CD14-positive monocyte (primary cell): Measurements from ENCODE around the gene HIVEP3. TPM values are rescaled to one million over a fixed set of nuclear protein-coding genes. Genes with fewer than 3 reads are reported as not detected.
A peak's percentile ranks its signal among the peaks of the same experiment; 100 is the strongest.

Experiments
- DNase-seq, 3 donors: peaks; one replicate each; pipeline ENCODE4 v3.0.0-alpha.2; 2011 to 2022
- H2AFZ ChIP-seq: 2 replicates; pipeline ENCODE4 v1.6.0; 2012; ENCODE audit warnings: mild to moderate bottlenecking, low read depth, low read length, inconsistent platforms; ENCODE audit not compliant: insufficient read depth, poor library complexity, severe bottlenecking
- H3K27ac ChIP-seq, 2 donors: 1 replicate in 1 of 2; 2 replicates in 1 of 2; pipeline ENCODE4 v1.5.1; 2012 to 2013; ENCODE audit warnings: low read length in 2 of 2, control low read depth in 1 of 2, inconsistent platforms in 1 of 2, low read depth in 1 of 2, mild to moderate bottlenecking in 1 of 2
- H3K27me3 ChIP-seq, 2 donors: one replicate each; pipeline versions ENCODE4 v1.6.0 to v1.6.1; 2011 to 2013; ENCODE audit warnings: low read length in 2 of 2; ENCODE audit not compliant: control insufficient read depth in 2 of 2, insufficient read depth in 2 of 2
- H3K36me3 ChIP-seq, 2 donors: replicated peaks in 1 of 2; 1 replicate in 1 of 2; 2 replicates in 1 of 2; pipeline versions ENCODE4 v1.5.1 to v1.6.1; 2012 to 2013; ENCODE audit warnings: low read length in 2 of 2, control low read depth in 1 of 2, inconsistent platforms in 1 of 2, mild to moderate bottlenecking in 1 of 2; ENCODE audit not compliant: insufficient read depth in 2 of 2, control insufficient read depth in 1 of 2
- H3K4me1 ChIP-seq, 2 donors: 1 replicate in 1 of 2; 2 replicates in 1 of 2; pipeline versions ENCODE4 v1.5.1 to v1.6.1; 2012 to 2013; ENCODE audit warnings: low read length in 2 of 2, control low read depth in 1 of 2, inconsistent platforms in 1 of 2, mild to moderate bottlenecking in 1 of 2, moderate library complexity in 1 of 2; ENCODE audit not compliant: insufficient read depth in 2 of 2, control insufficient read depth in 1 of 2
- H3K4me2 ChIP-seq: replicated peaks from 2 replicates; pipeline ENCODE3; 2012; ENCODE audit warnings: low read length, moderate library complexity, mild to moderate bottlenecking; ENCODE audit not compliant: poor library complexity, severe bottlenecking; ENCODE audit errors: extremely low read depth
- H3K4me3 ChIP-seq, 3 experiments: fragments of 200-600 bp in 1 of 3; sonication (generic) in 1 of 3; replicated peaks in 1 of 3; 1 replicate in 2 of 3; 2 replicates in 1 of 3; pipeline ENCODE4 v1.5.1; 2011 to 2013; ENCODE audit warnings: low read length in 3 of 3, mild to moderate bottlenecking in 3 of 3, control low read depth in 2 of 3, low read depth in 2 of 3, inconsistent platforms in 1 of 3, moderate library complexity in 1 of 3
- H3K79me2 ChIP-seq: 2 replicates; pipeline ENCODE4 v1.6.0; 2012; ENCODE audit warnings: mild to moderate bottlenecking, control low read depth, inconsistent platforms, low read length, moderate library complexity; ENCODE audit not compliant: insufficient read depth
- H3K9ac ChIP-seq: 2 replicates; pipeline ENCODE4 v1.6.0; 2017; ENCODE audit warnings: low read length, mild to moderate bottlenecking; ENCODE audit not compliant: insufficient read depth, poor library complexity, severe bottlenecking
- H3K9me3 ChIP-seq, 2 donors: replicated peaks in 1 of 2; 1 replicate in 1 of 2; 2 replicates in 1 of 2; pipeline versions ENCODE4 v1.5.1 to v1.6.1; 2012 to 2013; ENCODE audit warnings: low read length in 2 of 2, control low read depth in 1 of 2; ENCODE audit not compliant: control insufficient read depth in 1 of 2, insufficient read depth in 1 of 2
- H4K20me1 ChIP-seq: 2 replicates; pipeline ENCODE4 v1.6.0; 2012; ENCODE audit warnings: mild to moderate bottlenecking, low read length, control low read depth, moderate library complexity; ENCODE audit not compliant: insufficient read depth
- H3K27ac Mint-ChIP-seq, 7 donors: one replicate each; pipeline ENCODE4 v1.8.0; 2020; ENCODE audit warnings: mild to moderate bottlenecking in 7 of 7, mixed read lengths in 7 of 7, moderate library complexity in 6 of 7, inconsistent platforms in 2 of 7
- H3K27me3 Mint-ChIP-seq, 3 donors: one replicate each; pipeline ENCODE4 v1.8.0; 2021 to 2022; ENCODE audit warnings: low read depth in 3 of 3, mild to moderate bottlenecking in 3 of 3, mixed read lengths in 3 of 3, moderate library complexity in 3 of 3, inconsistent platforms in 1 of 3
- H3K36me3 Mint-ChIP-seq, 2 donors: one replicate each; pipeline ENCODE4 v1.8.0; 2020; ENCODE audit warnings: mixed read lengths in 2 of 2, inconsistent platforms in 1 of 2, mild to moderate bottlenecking in 1 of 2
- H3K4me1 Mint-ChIP-seq: one replicate; pipeline ENCODE4 v1.8.0; 2020; ENCODE audit warnings: mild to moderate bottlenecking, mixed read lengths
- H3K4me3 Mint-ChIP-seq, 2 donors: one replicate each; pipeline ENCODE4 v1.8.0; 2020; ENCODE audit warnings: mild to moderate bottlenecking in 2 of 2, mixed read lengths in 2 of 2, moderate library complexity in 1 of 2
- H3K9me3 Mint-ChIP-seq, 7 donors: one replicate each; pipeline ENCODE4 v1.8.0; 2020 to 2022; ENCODE audit warnings: mixed read lengths in 7 of 7, mild to moderate bottlenecking in 6 of 7, moderate library complexity in 6 of 7, inconsistent platforms in 2 of 7
- WGBS: methylation state at CpG from one replicate; pipeline ENCODE4 v1.1.5; 2013; ENCODE audit warnings: missing lambda C conversion rate; ENCODE audit not compliant: insufficient coverage; 5-methylcytosine and 5-hydroxymethylcytosine counted together
- intact Hi-C, 2 donors: fragments of 100-400 bp; cut with micrococcal nuclease; formaldehyde crosslinking; loops; one replicate each; pipeline versions ENCODE4 v1.15.0 to v1.15.1; 2023
- polyA plus RNA-seq, 3 donors: library from polyadenylated mRNA; depleted of rRNA in 1 of 3; unstranded in 2 of 3; stranded (reverse) in 1 of 3; fragments of 300-500 nt in 2 of 3; fragments of >200 nt in 1 of 3; fragmentation: Illumina TruSeq in 2 of 3; gene quantifications; 1 replicate in 2 of 3; 2 replicates in 1 of 3; pipeline ENCODE4 v1.2.3, GENCODE V29; 2012 to 2021
- TF ChIP-seq, protein P1 (sequence below): fragments of 200-600 bp; IDR thresholded peaks from one replicate; pipeline ENCODE4 v1.8.0; 2022; ENCODE audit warnings: antibody characterized with exemption, mild to moderate bottlenecking

Gene HIVEP3
- polyA plus RNA-seq, 3 donors: 1.2 to 3.7 (median 1.8) TPM

DNA sequence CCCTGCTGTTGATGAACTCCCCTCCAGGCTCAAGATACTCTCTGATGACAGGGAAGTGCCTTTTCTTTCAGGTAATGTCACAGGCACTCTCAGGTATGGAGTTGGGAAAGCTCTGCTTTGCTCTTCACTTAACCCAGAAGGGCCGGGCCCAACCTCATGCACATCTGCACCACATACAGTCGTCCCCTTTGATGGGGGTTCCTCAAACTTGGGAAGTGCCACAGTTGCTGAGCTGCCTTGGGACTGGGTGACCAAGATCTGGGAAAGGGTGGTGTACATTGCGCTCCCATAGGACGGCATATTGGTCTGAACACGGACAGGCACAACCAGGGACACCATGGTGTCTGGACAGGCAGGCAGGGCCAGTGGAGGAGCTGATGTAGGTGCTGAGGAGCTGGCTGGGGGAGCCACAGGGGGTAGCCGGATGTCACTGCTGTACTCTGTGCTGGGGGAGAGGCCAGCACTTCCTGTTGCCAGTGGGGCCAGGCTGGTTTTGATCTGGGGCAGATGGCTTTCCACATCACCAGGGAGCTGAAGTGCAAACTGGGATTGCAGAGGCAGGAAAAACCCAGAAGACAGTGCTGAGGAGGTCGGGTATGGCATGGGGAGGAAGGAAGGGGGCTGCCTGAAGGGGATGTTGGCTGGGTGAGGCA, 338.1 kb downstream of the HIVEP3 start:
- WGBS: 69% methylated on average over 4 of the region's 7 CpGs
- Mint-ChIP-seq H3K27ac (peak overlapping the region in 3 of 7 donors; percentile 12 to 51 (median 51)), H3K27me3 (peaks cover 0 to 5% (median 0%) of the 10 kb centered on the region in 3 donors), H3K9me3 (peaks cover 0 to 5% (median 0%) of the 10 kb centered on the region in 7 donors), H3K4me3 (no peak overlapping the region), H3K4me1 (peaks cover 20% of the 10 kb centered on the region), H3K36me3 (peaks cover 51 to 59% of the 10 kb centered on the region in 2 donors)
- H3K4me2 ChIP-seq: no peak overlapping the region
- H3K27me3 ChIP-seq: no peaks in the 10 kb centered on the region
- no peak overlapping the region for H2AFZ ChIP-seq
- no peaks in the 10 kb centered on the region for H3K79me2 ChIP-seq
- H3K36me3 ChIP-seq: peaks cover 14 to 50% of the 10 kb centered on the region in 2 donors
- intact Hi-C loops: no loop called here
- TF ChIP-seq, protein P1, sequence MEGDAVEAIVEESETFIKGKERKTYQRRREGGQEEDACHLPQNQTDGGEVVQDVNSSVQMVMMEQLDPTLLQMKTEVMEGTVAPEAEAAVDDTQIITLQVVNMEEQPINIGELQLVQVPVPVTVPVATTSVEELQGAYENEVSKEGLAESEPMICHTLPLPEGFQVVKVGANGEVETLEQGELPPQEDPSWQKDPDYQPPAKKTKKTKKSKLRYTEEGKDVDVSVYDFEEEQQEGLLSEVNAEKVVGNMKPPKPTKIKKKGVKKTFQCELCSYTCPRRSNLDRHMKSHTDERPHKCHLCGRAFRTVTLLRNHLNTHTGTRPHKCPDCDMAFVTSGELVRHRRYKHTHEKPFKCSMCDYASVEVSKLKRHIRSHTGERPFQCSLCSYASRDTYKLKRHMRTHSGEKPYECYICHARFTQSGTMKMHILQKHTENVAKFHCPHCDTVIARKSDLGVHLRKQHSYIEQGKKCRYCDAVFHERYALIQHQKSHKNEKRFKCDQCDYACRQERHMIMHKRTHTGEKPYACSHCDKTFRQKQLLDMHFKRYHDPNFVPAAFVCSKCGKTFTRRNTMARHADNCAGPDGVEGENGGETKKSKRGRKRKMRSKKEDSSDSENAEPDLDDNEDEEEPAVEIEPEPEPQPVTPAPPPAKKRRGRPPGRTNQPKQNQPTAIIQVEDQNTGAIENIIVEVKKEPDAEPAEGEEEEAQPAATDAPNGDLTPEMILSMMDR: no peak
- peaks cover 29% of the 10 kb centered on the region for H4K20me1 ChIP-seq
- H3K4me1 ChIP-seq: peaks cover 4 to 11% of the 10 kb centered on the region in 2 donors
- no peak overlapping the region for H3K4me3 ChIP-seq
- H3K9ac ChIP-seq: no peak overlapping the region
- no peak for DNase-seq
- no peaks in the 10 kb centered on the region for H3K9me3 ChIP-seq
- H3K27ac ChIP-seq: no peak overlapping the region

DNA sequence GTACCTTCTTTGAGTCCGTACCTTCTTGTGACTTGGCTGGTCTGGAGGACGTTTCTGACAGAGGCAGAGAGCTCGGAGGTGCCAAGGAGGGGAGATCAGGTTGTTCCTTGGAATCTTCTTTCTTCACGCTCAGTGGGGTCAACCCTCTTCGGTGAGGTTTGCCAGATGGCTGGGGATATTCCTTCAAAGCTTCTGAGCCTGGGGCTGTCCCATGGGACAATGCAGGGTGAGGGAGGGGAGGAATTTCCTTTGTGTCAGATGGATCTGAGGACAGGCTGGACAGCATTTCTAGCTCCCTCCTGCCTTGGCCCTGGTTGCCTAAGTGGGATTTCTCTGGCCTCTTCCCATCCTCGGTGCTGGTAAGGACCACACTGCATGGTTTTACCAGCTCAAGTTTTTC, 338.7 kb downstream of the HIVEP3 start:
- TF ChIP-seq, protein P1: no peak
- no peak overlapping the region for H3K27ac Mint-ChIP-seq
- intact Hi-C loops: no loop called here

More for the DNA sequence above, 338.7 kb downstream of the HIVEP3 start:
- H3K9me3 Mint-ChIP-seq: peaks cover 0 to 5% (median 0%) of the 10 kb centered on the region in 7 donors
- no peak overlapping the region for H3K9ac ChIP-seq
- no peak overlapping the region for H3K27ac ChIP-seq
- H3K9me3 ChIP-seq: no peaks in the 10 kb centered on the region
- H3K27me3 Mint-ChIP-seq: peaks cover 0 to 3% (median 0%) of the 10 kb centered on the region in 3 donors
- H3K36me3 Mint-ChIP-seq: peaks cover 55 to 58% of the 10 kb centered on the region in 2 donors
- peaks cover 20% of the 10 kb centered on the region for H3K4me1 Mint-ChIP-seq
- H2AFZ ChIP-seq: no peak overlapping the region
- peaks cover 4 to 11% of the 10 kb centered on the region in 2 donors for H3K4me1 ChIP-seq
- DNase-seq: no peak
- peaks cover 14 to 53% of the 10 kb centered on the region in 2 donors for H3K36me3 ChIP-seq
- H3K4me3 Mint-ChIP-seq: no peak overlapping the region
- peaks cover 22% of the 10 kb centered on the region for H4K20me1 ChIP-seq
- no peaks in the 10 kb centered on the region for H3K79me2 ChIP-seq
- no peak overlapping the region for H3K4me2 ChIP-seq
- 100% methylated on average over 4 of the region's 6 CpGs for WGBS
- H3K27me3 ChIP-seq: no peaks in the 10 kb centered on the region
- no peak overlapping the region for H3K4me3 ChIP-seq
